ENCODE results near the gene SCARB1. TPM values are rescaled to one million over a fixed set of nuclear protein-coding genes. Genes with fewer than 3 reads are reported as not detected.

SCARB1 gene
- total RNA-seq, 4 donors from 2014 or later: 2.1 to 37.0 (median 9.6) TPM

DNA sequence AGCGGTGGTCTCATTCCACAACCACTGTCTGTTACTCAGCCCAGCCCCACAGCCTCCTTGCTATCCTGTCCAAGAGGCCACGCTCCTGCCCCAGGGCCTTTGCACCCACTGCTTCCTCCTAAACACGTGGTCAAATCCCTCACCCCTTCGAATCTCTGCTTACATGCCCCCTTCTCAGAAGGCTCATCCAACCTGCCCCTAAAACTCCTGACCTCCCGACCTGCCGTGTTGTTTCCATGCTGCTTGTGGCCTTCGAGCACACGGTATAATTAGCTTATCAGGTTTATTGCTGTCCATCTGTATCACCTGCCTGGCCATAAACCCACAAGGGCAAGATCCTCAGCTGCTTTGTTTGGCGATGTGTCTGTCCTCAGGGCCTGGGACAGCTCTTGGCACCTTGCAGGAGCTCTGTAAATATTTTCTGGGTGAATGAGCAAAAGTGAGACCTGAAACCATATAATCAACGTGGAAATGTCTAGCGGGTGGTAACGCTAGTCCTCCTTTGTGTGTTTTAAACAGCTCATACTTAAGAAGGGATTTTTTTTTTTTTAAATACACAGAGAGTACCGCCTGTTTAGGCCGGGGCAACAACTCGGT lies 36.0 kb downstream of the SCARB1 start:
- Histone ChIP-seq H3K27me3 (no peaks in the 10 kb centered on the region), H3K27ac (no peak overlapping the region), H3K9me3 (no peaks in the 10 kb centered on the region), H3K4me3 (no peak overlapping the region), H3K36me3 (no peaks in the 10 kb centered on the region), H3K4me1 (no peaks in the 10 kb centered on the region)
- no peak for DNase-seq
- TF ChIP-seq POLR2A (IDR thresholded peaks at IDR 0.05): no peak
- TF ChIP-seq, protein P1, sequence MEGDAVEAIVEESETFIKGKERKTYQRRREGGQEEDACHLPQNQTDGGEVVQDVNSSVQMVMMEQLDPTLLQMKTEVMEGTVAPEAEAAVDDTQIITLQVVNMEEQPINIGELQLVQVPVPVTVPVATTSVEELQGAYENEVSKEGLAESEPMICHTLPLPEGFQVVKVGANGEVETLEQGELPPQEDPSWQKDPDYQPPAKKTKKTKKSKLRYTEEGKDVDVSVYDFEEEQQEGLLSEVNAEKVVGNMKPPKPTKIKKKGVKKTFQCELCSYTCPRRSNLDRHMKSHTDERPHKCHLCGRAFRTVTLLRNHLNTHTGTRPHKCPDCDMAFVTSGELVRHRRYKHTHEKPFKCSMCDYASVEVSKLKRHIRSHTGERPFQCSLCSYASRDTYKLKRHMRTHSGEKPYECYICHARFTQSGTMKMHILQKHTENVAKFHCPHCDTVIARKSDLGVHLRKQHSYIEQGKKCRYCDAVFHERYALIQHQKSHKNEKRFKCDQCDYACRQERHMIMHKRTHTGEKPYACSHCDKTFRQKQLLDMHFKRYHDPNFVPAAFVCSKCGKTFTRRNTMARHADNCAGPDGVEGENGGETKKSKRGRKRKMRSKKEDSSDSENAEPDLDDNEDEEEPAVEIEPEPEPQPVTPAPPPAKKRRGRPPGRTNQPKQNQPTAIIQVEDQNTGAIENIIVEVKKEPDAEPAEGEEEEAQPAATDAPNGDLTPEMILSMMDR (IDR thresholded peaks at IDR 0.05): no peak
- intact Hi-C loops (cut with DNase I; ENCODE audit: low total_unique reads): no loop called here

- Histone ChIP-seq H3K27me3 (no peaks in the 10 kb centered on the region), H3K4me1 (no peaks in the 10 kb centered on the region), H3K4me3 (no peak overlapping the region), H3K9me3 (no peaks in the 10 kb centered on the region), H3K36me3 (no peaks in the 10 kb centered on the region), H3K27ac (no peak overlapping the region)
- TF ChIP-seq, protein P1 (IDR thresholded peaks at IDR 0.05): no peak
- no peak for DNase-seq
- intact Hi-C loops (cut with DNase I; ENCODE audit: low total_unique reads): no loop called here
Measured at GRCh38 chr12:124824195-124824594, 39.5 kb downstream of the SCARB1 start.

DNA sequence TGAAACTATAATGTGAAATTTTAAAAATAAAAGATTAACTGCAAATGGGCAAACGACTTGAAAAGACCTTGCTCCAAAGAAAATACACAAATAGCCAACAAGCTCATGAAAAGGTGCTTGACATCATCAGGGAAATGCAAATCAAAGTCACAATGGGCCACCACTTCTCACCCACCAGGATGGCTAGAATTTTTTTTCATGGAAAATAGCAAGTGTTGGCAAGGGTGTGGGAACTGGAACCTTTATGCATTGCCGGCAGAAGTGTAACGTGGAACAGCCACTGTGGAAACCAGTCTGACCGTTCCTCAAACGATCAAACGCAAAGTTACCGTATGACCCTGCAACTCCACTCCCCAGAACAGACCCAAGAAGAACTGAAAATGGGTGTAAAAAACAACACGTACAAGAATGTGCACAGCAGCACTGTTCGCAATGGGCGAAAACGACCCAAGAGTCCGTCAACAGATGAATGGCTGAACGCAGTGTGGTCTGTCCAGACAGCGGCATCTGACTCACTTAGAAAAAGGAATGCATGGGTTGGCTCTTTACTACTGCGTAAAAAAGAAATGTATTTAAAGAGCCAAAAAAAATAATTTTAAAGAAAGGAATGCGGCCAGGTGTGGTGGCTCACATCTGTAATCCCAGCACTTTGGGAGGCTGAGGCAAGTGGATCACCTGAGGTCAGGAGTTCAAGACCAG lies 40.2 kb downstream of the SCARB1 start:
- no peak overlapping the region for H3K4me3 ChIP-seq
- no peaks in the 10 kb centered on the region for H3K27me3 ChIP-seq
- no peaks in the 10 kb centered on the region for H3K36me3 ChIP-seq
- TF ChIP-seq, protein P1 (IDR thresholded peaks at IDR 0.05): no peak
- TF ChIP-seq POLR2A (IDR thresholded peaks at IDR 0.05): no peak
- no peak overlapping the region for H3K27ac ChIP-seq
- intact Hi-C loops (cut with DNase I; ENCODE audit: low total_unique reads): no loop called here
- no peaks in the 10 kb centered on the region for H3K9me3 ChIP-seq
- H3K4me1 ChIP-seq: no peaks in the 10 kb centered on the region
- DNase-seq: no peak

DNA sequence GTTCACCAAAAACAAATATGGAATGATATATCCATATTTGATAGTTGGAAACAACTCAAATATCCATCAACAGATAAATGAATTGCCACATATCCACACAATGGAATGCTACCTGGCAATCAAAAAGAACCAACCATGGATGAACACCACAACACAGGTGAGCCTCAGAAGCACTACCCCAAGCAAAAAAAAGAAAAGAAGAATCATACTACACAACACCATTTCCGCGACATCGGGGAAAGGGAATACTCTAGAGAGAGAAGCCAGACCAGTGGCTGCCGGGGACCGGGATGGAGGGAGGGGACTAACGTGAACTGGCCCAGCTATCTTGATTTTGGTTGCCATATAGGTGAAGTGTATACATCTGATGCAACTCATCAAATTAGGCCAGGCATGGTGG lies 41.4 kb downstream of the SCARB1 start:
- Histone ChIP-seq H3K4me1 (no peaks in the 10 kb centered on the region), H3K9me3 (no peaks in the 10 kb centered on the region), H3K27ac (no peak overlapping the region), H3K27me3 (no peaks in the 10 kb centered on the region), H3K36me3 (no peaks in the 10 kb centered on the region), H3K4me3 (no peak overlapping the region)
- TF ChIP-seq, protein P1 (IDR thresholded peaks at IDR 0.05): no peak
- no peak for TF ChIP-seq POLR2A (IDR thresholded peaks at IDR 0.05)
- no peak for DNase-seq
- intact Hi-C loops (cut with DNase I; ENCODE audit: low total_unique reads): no loop called here
